Fibroblast of villous mesenchyme (primary cell): ENCODE measurements around the gene RAB23. TPM values are rescaled to one million over a fixed set of nuclear protein-coding genes. Genes with fewer than 3 reads are reported as not detected.

ENCODE experiments used
- DNase-seq: peaks from one replicate; pipeline ENCODE4 v3.0.0-alpha.2; 2010; ENCODE audit warnings: low read depth
- H3K4me3 ChIP-seq: 2 replicates; pipeline ENCODE4 v1.5.1; 2011; ENCODE audit warnings: low read depth, mild to moderate bottlenecking, low read length
- total RNA-seq: library from RNA; depleted of rRNA; stranded (reverse); fragments of >200 nt; gene quantifications from 2 replicates; pipeline ENCODE4 v1.2.3, GENCODE V29; 2012
- TF ChIP-seq, protein P1 (sequence below): IDR thresholded peaks from 2 replicates; pipeline ENCODE4 v1.5.1; 2012; ENCODE audit warnings: low read depth, mild to moderate bottlenecking, low read length; ENCODE audit not compliant: insufficient read depth

Gene RAB23
- total RNA-seq, 1 donor: 58.7 TPM

- DNase-seq: peak; percentile 74
- TF ChIP-seq, protein P1, sequence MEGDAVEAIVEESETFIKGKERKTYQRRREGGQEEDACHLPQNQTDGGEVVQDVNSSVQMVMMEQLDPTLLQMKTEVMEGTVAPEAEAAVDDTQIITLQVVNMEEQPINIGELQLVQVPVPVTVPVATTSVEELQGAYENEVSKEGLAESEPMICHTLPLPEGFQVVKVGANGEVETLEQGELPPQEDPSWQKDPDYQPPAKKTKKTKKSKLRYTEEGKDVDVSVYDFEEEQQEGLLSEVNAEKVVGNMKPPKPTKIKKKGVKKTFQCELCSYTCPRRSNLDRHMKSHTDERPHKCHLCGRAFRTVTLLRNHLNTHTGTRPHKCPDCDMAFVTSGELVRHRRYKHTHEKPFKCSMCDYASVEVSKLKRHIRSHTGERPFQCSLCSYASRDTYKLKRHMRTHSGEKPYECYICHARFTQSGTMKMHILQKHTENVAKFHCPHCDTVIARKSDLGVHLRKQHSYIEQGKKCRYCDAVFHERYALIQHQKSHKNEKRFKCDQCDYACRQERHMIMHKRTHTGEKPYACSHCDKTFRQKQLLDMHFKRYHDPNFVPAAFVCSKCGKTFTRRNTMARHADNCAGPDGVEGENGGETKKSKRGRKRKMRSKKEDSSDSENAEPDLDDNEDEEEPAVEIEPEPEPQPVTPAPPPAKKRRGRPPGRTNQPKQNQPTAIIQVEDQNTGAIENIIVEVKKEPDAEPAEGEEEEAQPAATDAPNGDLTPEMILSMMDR: no peak
- no peak overlapping the region for H3K4me3 ChIP-seq
Measured at GRCh38 chr6:57193177-57193576, 28.9 kb downstream of the RAB23 start.

DNA sequence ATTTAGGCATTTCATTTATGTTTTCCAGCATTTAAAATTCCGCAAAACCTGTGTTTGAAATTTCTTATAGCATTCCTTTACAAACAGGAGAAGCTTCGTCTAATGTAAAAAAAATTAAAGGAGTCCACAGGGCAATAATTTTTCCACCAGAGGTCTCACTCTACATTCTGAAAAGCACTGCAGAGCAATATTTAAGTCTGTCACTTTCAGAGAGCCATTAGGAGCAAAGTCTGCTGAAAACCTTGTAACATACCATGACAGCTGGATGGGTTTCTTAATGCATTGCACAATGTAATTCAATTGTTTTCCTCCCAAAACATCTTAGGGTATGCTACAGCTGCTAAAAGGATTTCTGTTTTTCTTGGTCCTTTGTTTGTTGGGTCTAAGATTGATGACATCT lies 32.0 kb downstream of the RAB23 start:
- TF ChIP-seq, protein P1: peak; percentile 52

DNA sequence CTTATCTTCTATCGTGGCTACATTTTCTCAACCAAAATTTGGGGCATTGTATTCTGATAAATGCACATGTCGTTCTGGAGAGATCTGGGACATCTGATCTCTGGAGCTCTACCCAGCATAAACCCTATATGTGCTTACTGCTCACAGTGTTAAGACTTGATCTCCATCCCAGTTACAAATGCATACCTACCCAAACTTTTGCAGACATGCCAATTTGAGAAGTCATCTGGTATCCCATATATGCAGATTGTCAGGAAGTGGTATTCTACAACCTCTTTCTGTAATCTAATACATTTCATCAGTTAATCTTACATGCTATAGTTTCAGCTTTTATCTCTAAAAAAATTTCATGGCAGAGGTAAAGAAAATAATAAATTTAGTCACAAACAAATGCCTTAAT lies 38.8 kb downstream of the RAB23 start:
- no peak overlapping the region for H3K4me3 ChIP-seq
- no peak for DNase-seq
- TF ChIP-seq, protein P1: no peak

More for the DNA sequence above, 32.0 kb downstream of the RAB23 start:
- no peak overlapping the region for H3K4me3 ChIP-seq
- DNase-seq: peak; percentile 70

GRCh38 chr6:57182017-57182432 lies 40.1 kb downstream of the RAB23 start:
- H3K4me3 ChIP-seq: no peak overlapping the region
- DNase-seq: peak; percentile 94
- TF ChIP-seq, protein P1: no peak

- no peak overlapping the region for H3K4me3 ChIP-seq
- DNase-seq: no peak
- TF ChIP-seq, protein P1: no peak
Measured at GRCh38 chr6:57180596-57180995, 41.5 kb downstream of the RAB23 start.

GRCh38 chr6:57177545-57178265 lies 44.4 kb downstream of the RAB23 start:
- peak; percentile 82 for DNase-seq
- TF ChIP-seq, protein P1: no peak
- peak overlapping the region; percentile 42 for H3K4me3 ChIP-seq

DNA sequence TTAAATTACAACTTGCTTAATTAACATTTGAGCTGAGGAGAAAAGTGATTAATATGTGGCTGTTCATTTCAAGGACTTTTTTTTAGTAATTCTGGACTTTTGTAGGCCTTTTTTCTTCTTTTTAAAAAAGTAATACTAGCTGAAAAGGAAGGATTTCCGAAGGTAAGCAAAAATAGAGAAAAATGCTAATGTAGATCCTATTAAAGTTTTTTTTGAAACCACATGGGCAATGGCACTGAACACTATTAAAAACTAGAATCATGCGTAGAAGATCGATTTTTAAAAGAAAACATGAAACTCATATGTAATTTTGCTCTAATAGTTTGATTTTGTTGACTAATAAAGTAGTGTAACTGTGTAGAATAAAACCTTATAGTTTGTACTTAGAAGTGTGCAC lies 47.6 kb downstream of the RAB23 start:
- no peak for DNase-seq
- peak overlapping the region; percentile 88 for H3K4me3 ChIP-seq
- TF ChIP-seq, protein P1: no peak
